NOMO-1 (cell line): ENCODE measurements around the gene SORBS1.

Experiments
- DNase-seq, 2 experiments: peaks; one replicate each; lab custom pipeline; 2025; ENCODE audit not compliant: unreplicated experiment in 2 of 2; lab: John Stamatoyannopoulos, UW

SORBS1 gene

DNA sequence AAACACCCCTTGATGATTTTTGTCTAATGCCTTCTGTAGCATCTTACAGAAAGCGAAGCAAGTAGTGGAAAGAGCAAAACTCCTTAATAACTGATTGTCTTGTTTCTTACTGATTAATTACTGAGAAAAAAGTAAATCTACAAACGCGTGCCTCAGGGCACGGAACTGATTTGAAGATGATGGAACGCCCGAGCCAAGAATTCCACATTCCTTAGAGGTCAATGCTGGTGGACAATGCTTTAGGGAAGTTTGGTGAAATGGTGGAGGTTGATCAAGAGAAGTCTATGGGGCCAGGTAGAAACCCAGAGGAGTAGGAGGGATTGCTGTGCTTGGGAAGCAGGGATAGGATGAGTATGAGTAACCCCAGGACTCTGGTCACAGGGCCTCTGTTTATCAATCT is 5.0 kb upstream of the SORBS1 start:
- DNase-seq = no peak

DNA sequence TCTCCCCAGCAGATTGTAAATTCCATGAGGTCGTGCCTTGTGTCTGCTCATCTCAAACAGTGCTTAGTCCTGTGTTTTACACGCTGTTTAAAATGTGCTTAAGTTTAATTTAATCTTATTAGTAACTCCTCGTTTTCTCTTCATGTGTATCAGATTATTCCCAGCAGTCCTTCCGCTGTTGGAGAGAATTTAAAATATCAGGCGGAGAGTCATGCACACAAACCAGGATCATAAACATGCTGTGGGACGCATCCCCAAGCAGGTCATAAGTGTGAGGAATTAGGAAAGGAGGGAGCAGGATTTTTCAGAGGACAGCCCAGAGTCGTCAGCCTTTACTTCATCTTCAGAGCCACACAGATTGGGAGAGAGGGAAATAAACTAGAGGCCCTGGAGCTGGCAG is 4.2 kb upstream of the SORBS1 start:
- no peak for DNase-seq

DNA sequence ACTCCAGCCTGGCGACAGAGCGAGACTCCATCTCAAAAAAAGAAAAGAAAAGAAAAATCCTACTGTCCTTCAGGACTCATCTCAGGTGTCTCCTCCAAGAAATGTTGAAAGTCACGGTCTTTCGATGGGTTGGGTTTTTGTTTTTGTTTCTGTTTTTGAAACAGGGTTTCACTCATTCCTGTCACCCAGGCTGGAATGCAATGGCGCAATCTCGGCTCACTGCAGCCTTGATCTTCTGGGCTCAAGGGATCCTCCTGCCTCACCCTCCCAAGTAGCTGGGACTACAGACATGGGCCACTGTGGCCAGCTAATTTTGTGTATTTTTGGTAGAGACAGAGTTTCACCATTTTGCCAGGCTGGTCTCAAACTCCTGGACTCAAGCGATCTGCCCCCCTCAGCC is 3.1 kb upstream of the SORBS1 start:
- DNase-seq = no peak

DNA sequence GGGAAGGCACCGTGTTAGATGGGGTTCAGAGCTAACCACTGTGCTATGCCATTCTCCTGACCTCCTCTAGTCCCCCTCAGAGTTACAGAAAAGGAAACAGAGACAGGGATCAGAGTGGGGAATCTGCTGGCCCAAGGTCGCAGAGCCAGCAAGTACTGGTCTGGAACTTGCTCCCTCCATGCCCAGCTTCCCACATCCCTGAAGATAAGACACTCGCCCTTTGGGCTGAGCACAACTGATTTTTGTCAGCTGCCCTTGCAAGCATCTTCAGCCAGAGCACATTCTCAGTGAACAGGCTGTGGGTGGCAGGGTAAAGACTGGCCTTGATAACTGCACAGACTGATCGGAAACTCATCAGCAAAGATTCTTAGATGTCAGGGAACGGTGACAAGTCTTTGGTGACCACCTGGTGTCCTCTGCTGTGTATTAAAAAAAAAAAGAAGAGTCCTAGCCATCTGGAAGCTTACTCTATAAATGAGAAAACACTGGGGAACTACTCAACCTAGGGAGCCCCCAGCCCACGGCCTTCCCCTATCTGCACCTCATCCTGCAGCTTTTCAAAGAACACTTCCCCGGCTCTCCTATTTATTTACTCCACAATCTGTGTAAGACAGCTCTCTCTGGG is 1.3 kb upstream of the SORBS1 start:
- no peak for DNase-seq

DNA sequence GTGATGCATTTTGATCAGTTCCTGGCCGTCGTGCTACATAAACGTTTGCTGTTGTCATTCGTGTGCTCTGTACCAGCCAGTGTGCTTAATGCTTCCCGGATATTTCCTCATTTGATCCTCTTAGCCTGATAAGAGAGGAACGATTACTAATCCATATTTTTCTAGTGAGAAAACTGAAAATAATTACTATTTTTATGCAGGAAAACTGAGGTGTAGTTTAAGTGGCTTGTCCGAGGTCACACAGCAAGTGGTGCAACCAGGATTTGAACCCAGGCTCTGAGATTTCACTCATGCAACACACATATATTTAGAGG is 650 bp upstream of the SORBS1 start:
- no peak for DNase-seq

DNA sequence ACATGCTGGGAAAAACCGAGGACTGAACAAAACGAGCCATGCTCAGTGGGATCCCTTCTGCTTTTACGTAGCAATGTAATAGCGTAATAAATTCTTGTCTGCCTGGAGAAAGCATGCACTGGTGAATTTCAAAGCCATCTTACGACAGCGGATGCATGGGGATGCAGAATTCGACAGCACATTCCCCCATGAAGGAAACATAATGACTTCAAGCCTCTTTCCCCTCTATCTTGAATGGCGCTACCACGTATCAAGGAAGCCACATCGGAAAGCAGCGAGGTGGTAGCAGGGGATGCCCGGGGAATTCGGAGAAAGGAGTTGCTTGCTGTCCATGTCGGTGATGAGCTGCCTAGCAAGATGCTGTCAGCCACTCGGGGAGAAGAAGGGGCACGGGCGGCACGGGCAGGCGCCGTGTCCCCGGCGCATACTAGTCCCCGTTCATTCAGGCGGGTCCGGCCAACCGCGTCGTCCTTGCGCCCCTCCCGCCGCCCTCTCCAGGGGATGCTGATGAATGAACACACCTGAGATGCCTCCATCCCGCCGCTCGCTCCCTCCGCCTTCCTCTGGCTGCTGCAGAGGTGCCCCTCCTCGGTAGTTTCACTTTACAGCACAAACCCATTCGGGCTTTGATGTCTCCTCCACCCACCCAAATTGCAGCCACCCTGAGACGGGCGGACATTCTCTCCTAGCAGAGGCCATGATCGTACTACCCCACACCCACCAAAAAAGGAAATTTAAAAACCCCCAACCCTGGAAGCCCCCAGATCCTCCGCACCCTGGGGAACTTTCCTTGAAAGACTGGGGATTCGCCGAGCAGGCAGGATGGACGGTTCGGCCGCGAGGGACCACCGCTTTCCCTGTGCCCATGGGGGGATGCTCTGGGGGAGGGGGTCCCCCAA is 644 bp downstream of the SORBS1 start:
- DNase-seq = peak in 1 of 2 experiments; percentile 2

DNA sequence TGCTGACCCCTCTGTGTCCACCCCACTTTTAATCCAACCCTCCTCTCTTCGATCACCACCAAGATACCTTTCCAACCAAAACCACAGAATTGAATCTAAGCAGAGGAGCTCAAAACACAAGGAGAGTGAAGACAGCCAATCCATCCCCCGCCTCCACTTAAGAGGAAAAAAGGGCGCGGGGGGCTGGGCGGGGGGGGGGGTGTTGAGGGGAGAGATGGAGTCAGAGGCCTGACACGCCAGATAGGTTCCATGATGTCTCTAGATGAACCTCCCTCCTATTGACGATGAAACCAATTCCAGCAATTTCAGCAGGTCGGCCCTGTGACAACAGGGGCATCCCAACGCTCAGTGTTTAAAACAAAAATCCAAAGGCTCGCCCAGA is 1.3 kb downstream of the SORBS1 start:
- DNase-seq = no peak

DNA sequence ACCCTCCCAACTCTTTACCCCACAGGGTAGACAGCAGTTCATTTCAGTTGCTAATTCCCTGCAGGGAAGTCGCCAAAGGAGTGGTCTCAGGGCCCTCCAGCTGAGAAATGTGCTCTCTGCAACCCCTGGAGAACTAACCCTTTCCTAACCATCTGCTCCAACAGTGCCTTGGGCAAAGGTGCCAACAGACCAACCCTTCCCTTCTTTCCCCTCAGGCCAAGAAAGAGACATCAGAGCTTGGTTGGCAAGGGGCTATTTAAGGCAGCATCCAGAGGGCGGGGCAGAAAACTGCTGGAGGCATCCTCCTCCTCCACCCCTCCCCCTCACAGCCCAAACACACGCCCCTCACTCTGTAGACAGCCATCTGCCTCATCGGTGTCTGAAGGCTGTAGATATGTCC is 1.7 kb downstream of the SORBS1 start:
- no peak for DNase-seq

DNA sequence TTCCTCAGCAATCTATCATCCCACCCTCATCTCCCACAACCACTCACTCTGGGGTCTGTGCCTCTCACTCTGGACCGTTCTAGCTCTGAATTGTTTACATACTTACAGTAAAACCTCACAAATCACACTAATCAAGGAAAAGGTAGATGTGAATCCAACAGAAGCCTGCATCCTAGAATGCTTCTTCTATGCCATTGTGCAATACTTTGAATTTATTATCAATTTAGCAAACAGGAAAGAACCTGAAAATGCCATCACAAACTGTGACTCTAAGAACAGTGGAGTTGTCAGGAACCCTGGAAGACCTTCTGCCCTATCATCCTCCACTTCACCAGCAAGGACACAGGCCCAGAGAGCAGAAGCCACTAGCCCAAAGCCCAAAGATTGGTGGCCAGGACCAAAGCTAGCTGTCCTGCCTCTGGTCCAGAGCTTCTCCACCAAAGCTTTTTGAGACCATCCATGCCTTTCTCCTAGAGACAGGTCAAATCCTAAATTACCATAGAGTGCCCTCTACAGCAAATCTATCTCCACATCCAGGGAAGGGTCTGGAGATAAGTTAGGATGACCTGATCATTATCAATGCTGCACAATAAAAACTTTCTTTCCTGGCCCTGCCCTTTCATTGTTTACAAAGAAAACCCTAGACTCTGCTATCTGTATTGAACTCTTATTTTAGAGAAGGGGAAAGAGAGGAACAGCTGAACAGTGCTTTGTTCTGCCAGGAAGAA is 2.4 kb downstream of the SORBS1 start:
- no peak for DNase-seq

DNA sequence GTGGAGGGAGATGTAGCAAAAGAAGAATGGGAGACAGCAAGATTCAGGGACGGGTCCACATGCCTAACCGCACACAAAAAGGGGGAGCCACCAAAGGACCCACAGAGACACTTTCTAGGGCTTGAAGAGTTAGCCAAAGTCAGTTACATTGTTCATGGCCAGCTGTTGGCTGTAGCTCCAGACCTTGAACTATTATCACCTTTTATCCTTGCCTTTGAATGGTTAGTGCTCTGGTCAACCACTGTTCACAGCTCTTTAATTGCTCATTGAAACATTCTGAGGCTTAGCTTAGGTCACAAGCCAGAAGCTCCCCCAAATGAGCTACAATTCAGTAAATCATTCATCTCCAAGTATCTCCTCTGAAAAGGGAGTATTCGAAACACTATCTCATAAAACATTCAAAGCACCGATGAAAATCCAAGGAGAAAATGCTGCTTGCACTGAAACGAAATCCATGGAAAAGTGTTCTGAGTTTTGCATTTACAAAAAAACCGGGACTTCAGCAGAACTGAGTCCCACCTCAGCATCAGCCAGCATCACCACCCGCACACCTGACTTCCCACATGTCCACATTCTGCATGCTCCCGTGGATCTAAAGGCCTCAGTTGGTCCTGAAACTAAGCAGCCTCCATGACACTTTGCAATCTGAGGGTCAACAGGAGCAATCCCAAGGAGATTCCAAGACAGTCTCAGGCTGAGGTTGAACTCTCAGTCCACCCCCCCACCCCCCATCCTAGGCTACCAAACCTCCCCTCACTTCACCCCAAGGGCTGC is 4.0 kb downstream of the SORBS1 start:
- no peak for DNase-seq

DNA sequence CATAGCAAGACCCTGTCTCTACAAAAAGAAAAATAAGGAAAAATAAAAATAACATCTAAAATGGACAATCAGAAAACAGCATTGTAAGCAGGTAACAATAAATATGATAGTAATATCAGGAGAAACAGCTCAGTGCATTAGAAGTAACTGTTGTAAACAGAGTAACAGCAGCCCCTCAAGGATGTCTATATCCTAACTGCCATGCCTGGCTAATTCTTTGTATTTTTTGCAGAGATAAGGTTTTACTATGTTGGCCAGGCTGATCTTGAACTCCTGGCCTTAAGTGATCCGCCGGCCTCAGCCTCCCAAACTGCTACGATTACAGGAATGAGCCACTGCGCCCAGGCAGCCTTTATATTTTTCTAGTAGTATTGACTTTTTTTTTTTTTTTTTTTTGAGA is 7.5 kb downstream of the SORBS1 start:
- DNase-seq = no peak

DNA sequence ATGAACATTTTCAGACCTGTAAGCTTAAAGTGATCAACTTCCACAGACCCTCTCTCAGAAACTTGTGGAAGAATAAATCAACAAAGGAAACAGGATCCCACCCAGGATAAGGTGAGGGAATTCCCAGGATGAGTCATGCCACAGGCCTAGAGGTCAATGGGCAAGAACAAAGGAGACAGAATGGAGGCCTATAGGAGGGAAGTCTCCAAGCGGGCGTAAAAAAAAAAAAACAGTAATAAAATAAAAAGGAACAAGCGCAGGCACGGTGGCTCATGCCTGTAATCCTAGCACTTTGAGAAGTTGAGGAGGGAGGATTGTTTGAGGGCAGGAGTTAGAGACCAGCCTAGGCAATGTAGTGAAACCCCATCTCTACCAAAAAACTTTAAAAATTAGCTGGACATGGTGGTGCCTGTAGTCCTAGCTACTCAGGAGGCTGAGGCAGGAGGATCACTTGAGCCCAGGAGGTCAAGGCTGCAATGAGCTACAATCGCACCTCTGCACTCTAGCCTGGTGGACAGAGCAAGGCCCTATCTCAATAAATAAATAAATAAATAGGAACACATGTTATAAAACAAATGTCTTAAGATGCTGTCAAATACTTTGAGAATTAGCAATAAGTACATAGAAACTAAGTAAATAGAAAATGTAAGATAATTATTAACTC is 8.4 kb downstream of the SORBS1 start:
- DNase-seq = no peak

DNA sequence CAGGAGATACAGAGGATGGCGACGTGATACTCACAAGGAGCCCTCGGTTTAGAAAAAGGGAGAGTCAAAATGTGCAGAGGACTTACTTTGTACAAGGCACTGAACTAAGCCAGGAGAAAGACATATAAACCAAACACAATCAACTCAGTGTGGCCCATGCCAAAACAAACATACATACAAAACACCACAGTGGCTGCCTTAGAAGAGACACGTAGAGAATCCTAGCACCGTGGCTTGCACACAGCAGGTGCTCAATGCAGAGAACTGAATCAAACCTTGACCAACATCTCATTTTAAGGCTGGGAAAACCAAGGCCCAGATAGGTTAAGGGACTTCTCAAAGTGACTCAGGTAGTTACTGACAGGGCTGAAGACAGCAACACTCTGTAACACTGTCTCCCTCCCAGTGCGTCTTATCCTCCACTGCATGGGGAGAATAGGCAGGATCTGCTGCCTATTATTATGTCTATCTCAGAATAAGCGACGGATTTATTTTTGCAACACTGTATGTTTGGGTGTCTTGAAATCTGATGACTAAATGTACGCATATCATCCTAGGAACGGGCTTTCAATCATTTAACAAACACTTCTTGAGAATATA is 11.0 kb downstream of the SORBS1 start:
- no peak for DNase-seq

DNA sequence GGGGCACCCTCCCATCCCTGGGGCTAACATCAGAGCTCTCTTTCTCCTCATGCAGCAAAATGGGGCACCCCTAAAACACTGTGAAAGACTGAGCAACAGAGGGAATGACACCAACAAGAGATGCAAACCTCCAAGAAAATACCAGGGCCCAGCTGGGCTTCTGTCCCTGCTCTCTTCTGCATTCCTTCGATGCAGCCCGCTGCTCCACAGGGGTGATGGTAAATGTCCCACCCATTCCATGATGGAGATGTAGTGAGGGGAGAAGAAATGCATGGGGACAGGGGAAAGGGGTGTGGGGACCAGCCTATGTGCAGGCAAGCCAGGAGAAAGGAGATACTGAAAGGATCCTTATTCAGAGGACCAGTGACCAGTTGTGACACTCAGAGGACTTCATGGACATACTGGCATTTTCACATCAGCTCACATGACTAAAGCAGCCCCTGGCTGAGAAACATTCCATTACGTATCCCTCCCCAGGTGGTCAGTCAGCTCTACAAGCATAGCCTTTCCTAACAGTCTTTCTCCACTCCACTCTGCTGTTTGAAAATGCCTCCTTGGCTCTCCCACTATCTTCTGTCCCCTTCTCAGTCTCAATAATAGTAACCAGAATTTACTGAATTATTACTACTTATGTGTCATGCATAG is 13.3 kb downstream of the SORBS1 start:
- DNase-seq = no peak

DNA sequence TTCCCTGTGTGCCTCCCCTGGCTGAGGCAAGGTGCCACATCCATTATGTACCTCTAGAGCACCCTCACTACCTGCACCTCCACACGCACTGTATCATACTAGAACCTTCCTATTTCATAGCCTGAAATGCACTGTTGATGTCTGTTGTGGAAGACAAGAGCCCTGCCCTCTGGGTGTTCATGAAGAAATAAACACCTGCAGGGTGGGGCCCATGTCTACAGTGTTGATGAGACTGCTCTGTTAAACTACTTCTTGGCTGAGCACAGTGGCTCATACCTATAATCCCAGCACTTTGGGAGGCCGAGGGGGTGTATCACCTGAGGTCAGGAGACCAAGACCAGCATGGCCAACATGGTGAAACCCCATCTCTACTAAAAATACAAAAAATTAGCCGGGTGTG is 14.0 kb downstream of the SORBS1 start:
- DNase-seq = no peak

DNA sequence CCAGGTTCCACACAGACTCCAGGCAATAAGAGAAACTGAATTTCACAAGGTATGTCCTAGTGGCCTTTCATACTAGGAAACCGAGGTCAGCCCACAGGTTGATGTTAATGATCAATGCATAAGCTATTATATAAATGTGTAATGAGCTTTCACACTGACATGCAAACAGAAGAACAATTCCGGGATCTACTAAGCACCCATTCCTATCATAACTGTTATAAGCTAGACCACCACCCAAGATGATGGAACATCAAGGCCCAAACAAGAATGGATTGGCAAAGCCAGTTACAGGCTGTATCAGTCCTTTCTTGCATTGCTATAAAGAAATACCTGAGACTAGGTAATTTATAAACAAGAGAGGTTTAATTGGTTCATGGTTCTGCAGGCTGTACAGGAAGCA is 15.2 kb downstream of the SORBS1 start:
- DNase-seq = no peak

DNA sequence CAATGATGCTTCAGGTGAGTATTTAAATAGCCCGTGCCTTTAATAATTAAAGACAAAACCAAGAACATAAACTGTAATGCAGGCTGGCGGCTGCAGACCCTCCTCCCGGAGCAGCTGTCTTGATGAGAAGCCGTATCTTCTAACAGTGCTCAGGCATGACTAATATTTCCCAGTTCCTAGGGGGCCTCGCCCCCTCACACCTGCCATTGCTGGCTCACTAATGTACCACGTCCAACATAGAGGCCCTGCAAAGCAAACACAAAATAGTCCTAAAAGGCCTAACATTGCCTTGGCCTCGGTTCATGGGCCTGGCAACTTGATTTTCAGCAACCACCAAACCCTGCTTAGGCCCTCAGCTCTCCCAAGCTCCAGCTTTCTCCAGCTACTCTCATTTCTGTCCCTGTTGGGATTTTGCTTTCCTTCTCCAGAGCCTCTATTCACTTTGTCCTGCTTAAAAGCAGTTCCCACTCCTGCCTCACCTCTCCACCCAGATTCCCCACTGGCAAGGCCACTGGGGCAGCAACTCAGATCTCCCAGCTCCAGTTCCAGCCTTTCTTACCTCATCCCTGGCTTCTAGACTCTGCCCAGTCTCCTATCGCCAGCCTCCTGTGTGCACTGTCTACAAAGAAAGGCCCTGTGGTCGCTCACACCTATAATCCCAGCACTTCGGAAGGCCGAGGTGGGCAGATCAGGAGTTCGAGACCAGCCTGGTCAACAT is 16.2 kb downstream of the SORBS1 start:
- no peak for DNase-seq

DNA sequence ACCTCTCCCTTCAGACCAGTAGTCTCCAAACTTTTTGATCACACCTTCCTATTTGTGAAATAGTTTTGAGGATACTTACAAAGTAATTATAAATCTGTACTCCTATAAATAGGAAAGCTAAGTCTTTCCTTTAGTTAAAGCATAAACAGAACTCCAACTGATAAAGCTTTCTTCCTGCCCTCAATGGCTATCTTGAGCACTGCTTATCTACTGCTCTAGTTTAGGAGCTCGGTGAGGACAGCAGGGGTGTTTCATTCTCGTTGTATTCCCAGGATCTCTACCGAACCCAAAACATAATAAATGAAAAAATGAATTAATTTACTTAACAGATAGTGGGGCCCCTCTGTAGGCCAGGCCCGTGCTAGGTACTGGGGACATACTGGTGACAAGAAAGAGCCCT is 17.7 kb downstream of the SORBS1 start:
- DNase-seq = no peak

DNA sequence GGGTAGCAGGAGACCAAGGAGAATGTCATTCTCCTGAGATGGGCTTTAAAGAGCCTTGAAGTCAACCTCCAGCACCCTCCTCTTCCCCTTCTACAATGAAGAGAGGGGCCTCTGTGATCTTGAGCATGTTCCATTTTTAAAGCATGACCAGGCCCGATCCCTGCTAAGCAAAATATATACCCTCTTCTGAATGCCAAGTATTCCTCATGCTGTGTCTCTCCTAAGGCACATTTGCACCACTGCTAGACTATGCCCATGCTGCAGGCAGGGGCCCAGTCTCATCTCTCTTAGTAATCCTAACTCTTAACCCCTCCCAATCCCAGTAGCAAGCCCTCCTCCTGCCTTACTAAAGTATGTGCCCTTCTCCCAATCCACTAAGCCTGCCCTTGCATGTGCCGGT is 18.4 kb downstream of the SORBS1 start:
- no peak for DNase-seq
